T follicular helper cell (primary cell): Measurements from ENCODE around the gene SH3GL1.

Source experiments
- DNase-seq: peaks from one replicate; pipeline ENCODE4 v3.0.0-alpha.2; 2020; ENCODE audit warnings: low read depth

Gene SH3GL1

GRCh38 chr19:4375164-4376027 is 25.0 kb downstream of the SH3GL1 start:
- DNase-seq = no peak

GRCh38 chr19:4374498-4375163 is 25.7 kb downstream of the SH3GL1 start:
- no peak for DNase-seq

- DNase-seq = no peak
These were observed 26.5 kb downstream of the SH3GL1 start for GRCh38 chr19:4373601-4374497.

- DNase-seq = no peak
These were observed 27.4 kb downstream of the SH3GL1 start for GRCh38 chr19:4373013-4373367.

- DNase-seq = no peak
These were observed 28.0 kb downstream of the SH3GL1 start for GRCh38 chr19:4372165-4373012.

- no peak for DNase-seq
These were observed 28.8 kb downstream of the SH3GL1 start for GRCh38 chr19:4371247-4372164.

- no peak for DNase-seq
These were observed 29.8 kb downstream of the SH3GL1 start for GRCh38 chr19:4370418-4371041.

- DNase-seq = peak; percentile 59
These were observed 30.5 kb downstream of the SH3GL1 start for GRCh38 chr19:4369888-4370260.

GRCh38 chr19:4369109-4369887 is 31.0 kb downstream of the SH3GL1 start:
- DNase-seq = peak; percentile 48

- DNase-seq = no peak
These were observed 32.1 kb downstream of the SH3GL1 start for GRCh38 chr19:4368128-4368820.

GRCh38 chr19:4367781-4368127 is 32.6 kb downstream of the SH3GL1 start:
- no peak for DNase-seq

GRCh38 chr19:4367336-4367723 is 33.0 kb downstream of the SH3GL1 start:
- DNase-seq = no peak

GRCh38 chr19:4366666-4367335 is 33.5 kb downstream of the SH3GL1 start:
- no peak for DNase-seq

GRCh38 chr19:4365791-4366665 is 34.3 kb downstream of the SH3GL1 start:
- no peak for DNase-seq

- DNase-seq = no peak
These were observed 35.0 kb downstream of the SH3GL1 start for GRCh38 chr19:4365341-4365740.

GRCh38 chr19:4363571-4364304 is 36.6 kb downstream of the SH3GL1 start:
- DNase-seq = no peak
